Type B pancreatic cell (in vitro differentiated cells): ENCODE measurements around the gene EIF3I. TPM values are rescaled to one million over a fixed set of nuclear protein-coding genes. Genes with fewer than 3 reads are reported as not detected.

Experiments used
- DNase-seq: peaks from one replicate; pipeline ENCODE4 v3.0.0; 2021; ENCODE audit warnings: mixed read lengths; ENCODE audit not compliant: unreplicated experiment; ENCODE audit errors: extremely low spot score
- H3K27ac Mint-ChIP-seq: 2 replicates; pipeline ENCODE4 v1.8.0; 2021; ENCODE audit warnings: mild to moderate bottlenecking, mixed read lengths
- H3K27me3 Mint-ChIP-seq: 2 replicates; pipeline ENCODE4 v1.8.0; 2021; ENCODE audit warnings: mixed read lengths
- H3K36me3 Mint-ChIP-seq: 2 replicates; pipeline ENCODE4 v1.8.0; 2021; ENCODE audit warnings: mixed read lengths
- H3K4me1 Mint-ChIP-seq: one replicate; pipeline ENCODE4 v1.8.0; 2021; ENCODE audit warnings: mixed read lengths; ENCODE audit not compliant: unreplicated experiment
- H3K4me3 Mint-ChIP-seq: 2 replicates; pipeline ENCODE4 v1.8.0; 2021; ENCODE audit warnings: mild to moderate bottlenecking, mixed read lengths
- H3K9me3 Mint-ChIP-seq: 2 replicates; pipeline ENCODE4 v1.8.0; 2021; ENCODE audit warnings: mixed read lengths
- CTCF ChIP-seq: fragments of 200-600 bp; sonication (generic); conservative IDR thresholded peaks from 2 replicates; pipeline ENCODE4 v1.5.0; 2021; ENCODE audit warnings: antibody characterized with exemption, mild to moderate bottlenecking
- total RNA-seq: library from RNA; stranded (reverse); gene quantifications from 2 replicates; pipeline ENCODE4 v1.2.1, GENCODE V29; 2021; ENCODE audit warnings: low replicate concordance

Gene EIF3I
- total RNA-seq, 1 donor from 2014 or later: 179 TPM

- Mint-ChIP-seq H3K27me3 (no peaks in the 10 kb centered on the region), H3K27ac (no peak overlapping the region), H3K9me3 (no peaks in the 10 kb centered on the region), H3K4me3 (no peak overlapping the region), H3K4me1 (no peaks in the 10 kb centered on the region), H3K36me3 (peaks cover 22% of the 10 kb centered on the region)
- no peak for DNase-seq
- no peak for TF ChIP-seq CTCF
These were observed 6.6 kb downstream of the EIF3I start for GRCh38 chr1:32228771-32229170.

- no peak for TF ChIP-seq CTCF
- Mint-ChIP-seq H3K36me3 (peaks cover 13% of the 10 kb centered on the region), H3K9me3 (no peaks in the 10 kb centered on the region), H3K4me3 (no peak overlapping the region), H3K27ac (no peak overlapping the region), H3K27me3 (no peaks in the 10 kb centered on the region), H3K4me1 (peaks cover 3% of the 10 kb centered on the region)
- no peak for DNase-seq
These were observed 9.7 kb downstream of the EIF3I start for GRCh38 chr1:32231843-32232432.

- no peak overlapping the region for H3K4me3 Mint-ChIP-seq
- H3K27ac Mint-ChIP-seq: no peak overlapping the region
- TF ChIP-seq CTCF: no peak
- DNase-seq: no peak
- no peaks in the 10 kb centered on the region for H3K9me3 Mint-ChIP-seq
- peaks cover 3% of the 10 kb centered on the region for H3K4me1 Mint-ChIP-seq
- H3K36me3 Mint-ChIP-seq: peaks cover 11% of the 10 kb centered on the region
- H3K27me3 Mint-ChIP-seq: no peaks in the 10 kb centered on the region
These were observed 10.5 kb downstream of the EIF3I start for GRCh38 chr1:32232558-32233304.

GRCh38 chr1:32234792-32235191 is 12.6 kb downstream of the EIF3I start:
- H3K27ac Mint-ChIP-seq: no peak overlapping the region
- no peaks in the 10 kb centered on the region for H3K27me3 Mint-ChIP-seq
- no peaks in the 10 kb centered on the region for H3K9me3 Mint-ChIP-seq
- no peak for TF ChIP-seq CTCF
- DNase-seq: no peak
- H3K4me1 Mint-ChIP-seq: peaks cover 11% of the 10 kb centered on the region
- no peak overlapping the region for H3K4me3 Mint-ChIP-seq
- no peaks in the 10 kb centered on the region for H3K36me3 Mint-ChIP-seq

GRCh38 chr1:32239337-32239736 is 17.1 kb downstream of the EIF3I start:
- H3K4me1 Mint-ChIP-seq: peaks cover 22% of the 10 kb centered on the region

More at GRCh38 chr1:32239337-32239736, 17.1 kb downstream of the EIF3I start:
- no peaks in the 10 kb centered on the region for H3K27me3 Mint-ChIP-seq
- DNase-seq: no peak
- no peaks in the 10 kb centered on the region for H3K36me3 Mint-ChIP-seq
- no peaks in the 10 kb centered on the region for H3K9me3 Mint-ChIP-seq
- H3K27ac Mint-ChIP-seq: peak overlapping the region; percentile 55
- H3K4me3 Mint-ChIP-seq: peak overlapping the region; percentile 91
- no peak for TF ChIP-seq CTCF
